ENCODE measurements around the gene EPN3. TPM values are rescaled to one million over a fixed set of nuclear protein-coding genes. Genes with fewer than 3 reads are reported as not detected.

The EPN3 gene
- total RNA-seq, 4 donors from 2014 or later: 3.0 to 17.3 (median 13.0) TPM

- Histone ChIP-seq H3K27me3 (no peaks in the 10 kb centered on the region), H3K36me3 (no peaks in the 10 kb centered on the region)
- TF ChIP-seq POLR2A (IDR thresholded peaks at IDR 0.05) (no peak), CTCF (IDR thresholded peaks at IDR 0.05) (no peak)
Observed at GRCh38 chr17:50582741-50583140, 50.2 kb downstream of the EPN3 start.

GRCh38 chr17:50583641-50584040 is 51.1 kb downstream of the EPN3 start:
- Histone ChIP-seq H3K27me3 (no peaks in the 10 kb centered on the region), H3K4me1 (peaks cover 0 to 3% (median 0%) of the 10 kb centered on the region in 4 donors), H3K4me3 (no peak overlapping the region), H3K9me3 (no peaks in the 10 kb centered on the region), H3K27ac (no peak overlapping the region), H3K36me3 (no peaks in the 10 kb centered on the region)
- DNase-seq: no peak
- no peak for TF ChIP-seq CTCF (IDR thresholded peaks at IDR 0.05)
- no peak for TF ChIP-seq POLR2A (IDR thresholded peaks at IDR 0.05)

More at GRCh38 chr17:50582741-50583140, 50.2 kb downstream of the EPN3 start:
- Histone ChIP-seq H3K27ac (no peak overlapping the region), H3K4me3 (no peak overlapping the region), H3K9me3 (no peaks in the 10 kb centered on the region), H3K4me1 (no peaks in the 10 kb centered on the region)
- DNase-seq: no peak

GRCh38 chr17:50584116-50584515 is 51.6 kb downstream of the EPN3 start:
- no peaks in the 10 kb centered on the region for H3K36me3 ChIP-seq
- TF ChIP-seq CTCF (IDR thresholded peaks at IDR 0.05): no peak
- TF ChIP-seq POLR2A (IDR thresholded peaks at IDR 0.05): no peak
- no peaks in the 10 kb centered on the region for H3K9me3 ChIP-seq
- peaks cover 0 to 7% (median 0%) of the 10 kb centered on the region in 4 donors for H3K4me1 ChIP-seq
- no peak overlapping the region for H3K27ac ChIP-seq
- H3K27me3 ChIP-seq: no peaks in the 10 kb centered on the region
- no peak overlapping the region for H3K4me3 ChIP-seq
- DNase-seq: no peak

DNA sequence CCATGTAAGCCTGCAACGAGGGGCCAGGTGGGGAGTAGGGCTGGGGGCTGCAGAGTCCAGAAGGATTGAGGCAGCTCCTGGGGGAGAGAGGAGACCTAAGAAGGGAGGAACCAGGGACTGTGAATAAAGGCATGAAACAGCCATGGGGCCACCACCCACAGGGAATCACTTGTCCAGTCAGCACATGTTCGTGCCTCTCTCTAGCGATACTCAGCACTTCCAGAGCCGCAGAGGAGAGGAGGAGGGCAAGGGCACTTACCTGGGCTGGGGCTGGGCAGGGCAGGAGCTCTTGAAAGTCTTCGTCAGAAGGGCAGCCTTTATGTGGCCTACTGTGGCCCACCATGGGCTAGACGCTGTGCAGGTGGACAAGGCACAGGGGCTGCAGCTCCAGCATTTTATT is 52.2 kb downstream of the EPN3 start:
- TF ChIP-seq CTCF (IDR thresholded peaks at IDR 0.05): no peak
- TF ChIP-seq POLR2A (IDR thresholded peaks at IDR 0.05): no peak
- H3K36me3 ChIP-seq: no peaks in the 10 kb centered on the region
- DNase-seq: no peak
- no peaks in the 10 kb centered on the region for H3K27me3 ChIP-seq
- H3K9me3 ChIP-seq: no peaks in the 10 kb centered on the region
- H3K27ac ChIP-seq: no peak overlapping the region
- peaks cover 0 to 7% (median 0%) of the 10 kb centered on the region in 4 donors for H3K4me1 ChIP-seq
- H3K4me3 ChIP-seq: no peak overlapping the region

GRCh38 chr17:50585346-50585745 is 52.8 kb downstream of the EPN3 start:
- H3K4me3 ChIP-seq: no peak overlapping the region
- H3K36me3 ChIP-seq: no peaks in the 10 kb centered on the region
- TF ChIP-seq POLR2A (IDR thresholded peaks at IDR 0.05) (no peak), CTCF (IDR thresholded peaks at IDR 0.05) (no peak)
- H3K4me1 ChIP-seq: peaks cover 0 to 7% (median 0%) of the 10 kb centered on the region in 4 donors
- H3K9me3 ChIP-seq: no peaks in the 10 kb centered on the region
- no peak overlapping the region for H3K27ac ChIP-seq
- H3K27me3 ChIP-seq: no peaks in the 10 kb centered on the region
- DNase-seq: no peak

- Histone ChIP-seq H3K36me3 (no peaks in the 10 kb centered on the region), H3K27ac (no peak overlapping the region), H3K9me3 (no peaks in the 10 kb centered on the region), H3K4me1 (peaks cover 0 to 7% (median 0%) of the 10 kb centered on the region in 4 donors), H3K27me3 (no peaks in the 10 kb centered on the region), H3K4me3 (no peak overlapping the region)
- no peak for DNase-seq
- TF ChIP-seq CTCF (IDR thresholded peaks at IDR 0.05): no peak
- no peak for TF ChIP-seq POLR2A (IDR thresholded peaks at IDR 0.05)
Observed at GRCh38 chr17:50585891-50586290, 53.4 kb downstream of the EPN3 start.
